ENCODE measurements around the gene SIN3B.
A peak's percentile ranks its signal among the peaks of the same experiment; 100 is the strongest.

SIN3B gene

GRCh38 chr19:16799740-16800139 lies 29.5 kb upstream of the SIN3B start:
- H3K27ac ChIP-seq (ENCODE audit: low read depth, low read length) = no peak overlapping the region
- no peak overlapping the region for H3K9ac ChIP-seq (ENCODE audit: low read length)
- no peaks in the 10 kb centered on the region for H3K9me3 ChIP-seq (ENCODE audit: low read length)
- H3K4me3 ChIP-seq (ENCODE audit: low read depth in 1 of 2, low read length in 2 of 2) = no peak overlapping the region
- H3K4me1 ChIP-seq (ENCODE audit: insufficient read depth, low read length) = no peaks in the 10 kb centered on the region
- H3K36me3 ChIP-seq (ENCODE audit: insufficient read depth, low read length) = no peaks in the 10 kb centered on the region
- H3K27me3 ChIP-seq (ENCODE audit: control insufficient read depth in 1 of 2, insufficient read depth in 2 of 2, low read length in 2 of 2) = no peaks in the 10 kb centered on the region

DNA sequence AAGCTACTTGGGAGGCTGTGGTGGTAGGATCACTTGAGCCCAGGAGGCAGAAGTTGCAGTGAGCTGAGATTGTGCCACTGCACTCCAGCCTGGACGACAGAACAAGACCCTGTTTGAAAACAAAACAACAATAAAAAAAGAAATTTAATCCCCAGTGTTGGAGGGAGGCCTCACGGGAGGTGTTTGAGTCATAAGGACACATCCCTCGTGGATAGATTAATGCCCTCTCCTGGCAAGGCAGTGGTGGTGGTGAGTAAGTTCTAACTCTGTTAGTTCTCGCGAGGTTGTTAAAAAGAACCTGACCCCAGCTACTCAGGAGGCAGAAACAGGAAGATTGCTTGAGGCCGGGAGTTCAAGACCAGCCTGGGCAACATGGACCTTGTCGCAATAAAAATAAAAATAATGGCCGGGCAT lies 27.6 kb upstream of the SIN3B start:
- H3K27ac ChIP-seq (ENCODE audit: low read depth, low read length) = no peak overlapping the region
- no peaks in the 10 kb centered on the region for H3K4me1 ChIP-seq (ENCODE audit: insufficient read depth, low read length)
- H3K9ac ChIP-seq (ENCODE audit: low read length) = no peak overlapping the region
- H3K4me3 ChIP-seq (ENCODE audit: low read depth in 1 of 2, low read length in 2 of 2) = no peak overlapping the region
- no peaks in the 10 kb centered on the region for H3K36me3 ChIP-seq (ENCODE audit: insufficient read depth, low read length)
- no peaks in the 10 kb centered on the region for H3K9me3 ChIP-seq (ENCODE audit: low read length)
- no peaks in the 10 kb centered on the region for H3K27me3 ChIP-seq (ENCODE audit: control insufficient read depth in 1 of 2, insufficient read depth in 2 of 2, low read length in 2 of 2)

DNA sequence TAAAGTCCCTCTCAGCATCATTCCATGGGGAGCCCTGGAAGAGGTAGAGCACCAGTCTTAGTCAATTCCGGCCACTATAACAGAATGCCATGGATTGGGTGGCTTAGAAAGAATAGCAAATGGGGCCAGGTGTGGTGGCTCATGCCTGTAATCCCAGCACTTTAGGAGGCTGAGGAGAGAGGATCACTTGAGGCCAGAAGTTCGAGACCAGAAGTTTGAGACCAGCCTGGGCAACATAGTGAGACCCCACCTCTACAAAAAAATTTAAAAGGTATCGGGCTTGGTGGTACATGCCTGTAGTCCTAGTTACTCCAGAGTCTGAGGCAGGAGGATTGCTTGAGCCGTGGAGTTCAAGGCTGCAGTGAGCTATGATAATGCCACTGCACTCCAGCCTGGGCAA lies 25.0 kb upstream of the SIN3B start:
- Histone ChIP-seq H3K9me3 (ENCODE audit: low read length) (no peaks in the 10 kb centered on the region), H3K36me3 (ENCODE audit: insufficient read depth, low read length) (no peaks in the 10 kb centered on the region), H3K4me3 (ENCODE audit: low read depth in 1 of 2, low read length in 2 of 2) (no peak overlapping the region), H3K27me3 (ENCODE audit: control insufficient read depth in 1 of 2, insufficient read depth in 2 of 2, low read length in 2 of 2) (no peaks in the 10 kb centered on the region), H3K9ac (ENCODE audit: low read length) (no peak overlapping the region), H3K27ac (ENCODE audit: low read depth, low read length) (no peak overlapping the region), H3K4me1 (ENCODE audit: insufficient read depth, low read length) (no peaks in the 10 kb centered on the region)

- Histone ChIP-seq H3K27ac (ENCODE audit: low read depth, low read length) (no peak overlapping the region), H3K4me1 (ENCODE audit: insufficient read depth, low read length) (no peaks in the 10 kb centered on the region), H3K27me3 (ENCODE audit: control insufficient read depth in 1 of 2, insufficient read depth in 2 of 2, low read length in 2 of 2) (no peaks in the 10 kb centered on the region), H3K4me3 (ENCODE audit: low read depth in 1 of 2, low read length in 2 of 2) (no peak overlapping the region), H3K9me3 (ENCODE audit: low read length) (peaks cover under 1% of the 10 kb centered on the region), H3K36me3 (ENCODE audit: insufficient read depth, low read length) (no peaks in the 10 kb centered on the region), H3K9ac (ENCODE audit: low read length) (no peak overlapping the region)
Measured at GRCh38 chr19:16807549-16808284, 21.5 kb upstream of the SIN3B start.

GRCh38 chr19:16814526-16815100 lies 14.6 kb upstream of the SIN3B start:
- no peak overlapping the region for H3K9ac ChIP-seq (ENCODE audit: low read length)
- H3K27me3 ChIP-seq (ENCODE audit: control insufficient read depth in 1 of 2, insufficient read depth in 2 of 2, low read length in 2 of 2) = no peaks in the 10 kb centered on the region
- H3K27ac ChIP-seq (ENCODE audit: low read depth, low read length) = no peak overlapping the region
- H3K4me3 ChIP-seq (ENCODE audit: low read depth in 1 of 2, low read length in 2 of 2) = no peak overlapping the region
- H3K4me1 ChIP-seq (ENCODE audit: insufficient read depth, low read length) = no peaks in the 10 kb centered on the region
- peaks cover 14% of the 10 kb centered on the region for H3K9me3 ChIP-seq (ENCODE audit: low read length)
- H3K36me3 ChIP-seq (ENCODE audit: insufficient read depth, low read length) = no peaks in the 10 kb centered on the region

GRCh38 chr19:16820056-16820455 lies 9.1 kb upstream of the SIN3B start:
- no peak overlapping the region for H3K4me3 ChIP-seq (ENCODE audit: low read depth in 1 of 2, low read length in 2 of 2)
- no peaks in the 10 kb centered on the region for H3K36me3 ChIP-seq (ENCODE audit: insufficient read depth, low read length)
- H3K9ac ChIP-seq (ENCODE audit: low read length) = no peak overlapping the region

DNA sequence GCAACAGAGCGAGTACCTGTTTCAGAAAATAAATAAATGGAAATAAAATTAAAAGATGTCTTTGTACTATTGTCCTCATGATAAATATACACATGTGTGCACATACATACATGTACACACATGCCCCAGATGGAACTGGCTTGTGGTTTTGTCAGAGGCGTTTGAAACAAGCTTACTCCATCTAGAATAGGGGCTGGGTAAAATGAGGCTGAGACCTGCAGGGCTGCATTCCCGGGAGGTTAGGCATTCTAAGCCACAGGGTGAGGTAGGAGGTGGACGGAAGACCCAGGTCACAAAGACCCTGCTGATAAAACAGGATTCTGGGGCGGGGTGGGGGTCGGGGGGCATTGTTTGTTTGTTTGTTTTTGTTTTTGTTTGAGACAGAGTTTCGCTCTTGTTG lies 8.1 kb upstream of the SIN3B start:
- Histone ChIP-seq H3K4me1 (ENCODE audit: insufficient read depth, low read length) (peaks cover 8% of the 10 kb centered on the region), H3K4me3 (ENCODE audit: low read depth in 1 of 2, low read length in 2 of 2) (no peak overlapping the region), H3K27ac (ENCODE audit: low read depth, low read length) (no peak overlapping the region), H3K9ac (ENCODE audit: low read length) (no peak overlapping the region), H3K27me3 (ENCODE audit: control insufficient read depth in 1 of 2, insufficient read depth in 2 of 2, low read length in 2 of 2) (no peaks in the 10 kb centered on the region), H3K36me3 (ENCODE audit: insufficient read depth, low read length) (no peaks in the 10 kb centered on the region), H3K9me3 (ENCODE audit: low read length) (no peaks in the 10 kb centered on the region)

More at GRCh38 chr19:16820056-16820455, 9.1 kb upstream of the SIN3B start:
- H3K9me3 ChIP-seq (ENCODE audit: low read length) = peaks cover 1% of the 10 kb centered on the region
- H3K27me3 ChIP-seq (ENCODE audit: control insufficient read depth in 1 of 2, insufficient read depth in 2 of 2, low read length in 2 of 2) = no peaks in the 10 kb centered on the region
- no peak overlapping the region for H3K27ac ChIP-seq (ENCODE audit: low read depth, low read length)
- no peaks in the 10 kb centered on the region for H3K4me1 ChIP-seq (ENCODE audit: insufficient read depth, low read length)

DNA sequence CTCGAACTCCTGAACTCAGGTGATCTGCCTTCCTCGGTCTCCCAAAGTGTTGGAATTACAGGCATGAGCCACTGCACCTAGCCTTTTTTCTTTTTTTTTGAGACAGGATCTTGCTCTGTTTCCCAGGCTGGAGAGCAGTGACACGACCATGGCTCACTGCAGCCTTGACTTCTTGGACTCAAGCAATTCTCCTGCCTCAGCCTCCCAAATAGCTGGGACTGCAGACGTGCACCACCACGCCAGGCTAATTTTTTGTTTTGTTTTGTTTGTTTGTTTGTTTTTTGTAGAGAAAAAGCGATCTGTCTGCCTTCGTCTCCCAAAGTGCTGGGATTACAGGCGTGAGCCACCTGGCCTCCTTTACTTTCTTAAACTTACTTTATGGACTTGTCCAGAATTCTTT lies 6.5 kb upstream of the SIN3B start:
- Histone ChIP-seq H3K27me3 (ENCODE audit: control insufficient read depth in 1 of 2, insufficient read depth in 2 of 2, low read length in 2 of 2) (no peaks in the 10 kb centered on the region), H3K27ac (ENCODE audit: low read depth, low read length) (no peak overlapping the region), H3K36me3 (ENCODE audit: insufficient read depth, low read length) (no peaks in the 10 kb centered on the region), H3K9ac (ENCODE audit: low read length) (no peak overlapping the region), H3K4me1 (ENCODE audit: insufficient read depth, low read length) (peaks cover 9% of the 10 kb centered on the region), H3K9me3 (ENCODE audit: low read length) (no peaks in the 10 kb centered on the region), H3K4me3 (ENCODE audit: low read depth in 1 of 2, low read length in 2 of 2) (no peak overlapping the region)

- no peaks in the 10 kb centered on the region for H3K27me3 ChIP-seq (ENCODE audit: control insufficient read depth in 1 of 2, insufficient read depth in 2 of 2, low read length in 2 of 2)
- no peaks in the 10 kb centered on the region for H3K36me3 ChIP-seq (ENCODE audit: insufficient read depth, low read length)
- H3K9me3 ChIP-seq (ENCODE audit: low read length) = no peaks in the 10 kb centered on the region
- no peak overlapping the region for H3K9ac ChIP-seq (ENCODE audit: low read length)
- H3K27ac ChIP-seq (ENCODE audit: low read depth, low read length) = peak overlapping the region; percentile 60
- peaks cover 11% of the 10 kb centered on the region for H3K4me1 ChIP-seq (ENCODE audit: insufficient read depth, low read length)
- H3K4me3 ChIP-seq (ENCODE audit: low read depth in 1 of 2, low read length in 2 of 2) = peak overlapping the region; percentile 38 to 74
Measured at GRCh38 chr19:16824658-16825311, 4.4 kb upstream of the SIN3B start.

DNA sequence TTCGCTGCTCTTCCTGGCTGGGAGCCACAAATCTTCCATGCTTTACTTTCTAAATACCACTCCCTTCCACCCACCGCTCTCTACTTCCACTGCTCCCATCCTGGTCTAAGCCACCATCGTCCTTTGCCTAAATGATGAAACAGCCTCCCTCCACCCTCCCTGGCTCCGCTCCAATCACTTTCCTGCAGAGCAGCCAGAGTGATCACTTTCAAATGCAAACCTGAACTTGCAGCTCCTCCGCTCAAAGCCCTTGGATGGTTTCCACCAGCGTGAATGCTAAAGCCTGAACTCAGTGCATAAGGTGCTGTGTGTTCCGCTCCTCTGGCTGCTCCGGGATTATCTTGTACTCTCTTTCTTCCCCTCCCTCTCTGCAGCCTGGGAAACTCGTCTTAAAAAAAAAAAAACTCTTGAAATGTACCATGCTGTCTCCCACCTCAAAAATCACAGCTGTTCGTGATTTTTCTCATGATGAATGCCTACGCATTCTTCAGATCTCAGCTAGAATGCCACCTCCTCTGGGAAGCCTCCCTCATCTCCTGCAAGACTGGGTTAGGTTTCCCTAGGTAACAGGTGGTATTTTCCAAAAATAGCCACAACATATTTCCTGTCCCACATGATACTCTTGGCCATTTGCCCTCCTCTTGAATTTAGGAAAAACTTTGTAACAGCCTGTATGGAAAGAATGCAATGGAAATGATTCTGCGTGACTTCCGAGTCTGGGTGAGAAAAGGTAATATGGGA lies 3.7 kb upstream of the SIN3B start:
- no peaks in the 10 kb centered on the region for H3K36me3 ChIP-seq (ENCODE audit: insufficient read depth, low read length)
- H3K4me1 ChIP-seq (ENCODE audit: insufficient read depth, low read length) = peaks cover 18% of the 10 kb centered on the region
- H3K9me3 ChIP-seq (ENCODE audit: low read length) = no peaks in the 10 kb centered on the region
- no peaks in the 10 kb centered on the region for H3K27me3 ChIP-seq (ENCODE audit: control insufficient read depth in 1 of 2, insufficient read depth in 2 of 2, low read length in 2 of 2)
- peak overlapping the region; percentile 60 for H3K27ac ChIP-seq (ENCODE audit: low read depth, low read length)
- H3K4me3 ChIP-seq (ENCODE audit: low read depth in 1 of 2, low read length in 2 of 2) = peak overlapping the region; percentile 38 to 74
- no peak overlapping the region for H3K9ac ChIP-seq (ENCODE audit: low read length)

GRCh38 chr19:16829822-16830289 lies 658 bp downstream of the SIN3B start:
- peaks cover 21% of the 10 kb centered on the region for H3K4me1 ChIP-seq (ENCODE audit: insufficient read depth, low read length)
- H3K4me3 ChIP-seq (ENCODE audit: low read depth in 1 of 2, low read length in 2 of 2) = peak overlapping the region; percentile 82 to 92
- peak overlapping the region; percentile 78 for H3K27ac ChIP-seq (ENCODE audit: low read depth, low read length)
- H3K27me3 ChIP-seq (ENCODE audit: control insufficient read depth in 1 of 2, insufficient read depth in 2 of 2, low read length in 2 of 2) = no peaks in the 10 kb centered on the region
- peak overlapping the region; percentile 63 for H3K9ac ChIP-seq (ENCODE audit: low read length)
- no peaks in the 10 kb centered on the region for H3K9me3 ChIP-seq (ENCODE audit: low read length)
- H3K36me3 ChIP-seq (ENCODE audit: insufficient read depth, low read length) = peaks cover 26% of the 10 kb centered on the region
